Left renal cortex interstitium (tissue), 4 donors: ENCODE results near the gene HSD17B14. TPM values are rescaled to one million over a fixed set of nuclear protein-coding genes. Genes with fewer than 3 reads are reported as not detected.
A peak's percentile ranks its signal among the peaks of the same experiment; 100 is the strongest.

Source experiments
- DNase-seq, 4 donors: peaks; one replicate each; pipeline ENCODE4 v3.0.0-alpha.2; 2013; ENCODE audit warnings: low read depth in 4 of 4, low spot score in 2 of 4, missing footprints in 1 of 4
- polyA plus RNA-seq, 4 donors: library from polyadenylated mRNA; unstranded; fragments of 120-200 nt; gene quantifications; one replicate each; pipeline ENCODE4 v1.2.1, GENCODE V29; 2013; ENCODE audit not compliant: insufficient read length in 4 of 4

HSD17B14 gene
- polyA plus RNA-seq, 4 donors: 30.0 to 40.4 (median 36.2) TPM

- no peak for DNase-seq
Observed at GRCh38 chr19:48833977-48834376, 2.3 kb downstream of the HSD17B14 start.

- DNase-seq: no peak
Observed at GRCh38 chr19:48833049-48833448, 3.2 kb downstream of the HSD17B14 start.

- no peak for DNase-seq
Observed at GRCh38 chr19:48830965-48831364, 5.3 kb downstream of the HSD17B14 start.

- no peak for DNase-seq
Observed at GRCh38 chr19:48830088-48830487, 6.2 kb downstream of the HSD17B14 start.

- DNase-seq: no peak
Observed at GRCh38 chr19:48826606-48827020, 9.7 kb downstream of the HSD17B14 start.

- no peak for DNase-seq
Observed at GRCh38 chr19:48822514-48822913, 13.8 kb downstream of the HSD17B14 start.

- no peak for DNase-seq
Observed at GRCh38 chr19:48821633-48822032, 14.7 kb downstream of the HSD17B14 start.

- DNase-seq: no peak
Observed at GRCh38 chr19:48819366-48819816, 16.9 kb downstream of the HSD17B14 start.

GRCh38 chr19:48818234-48818820, 18.0 kb downstream of the HSD17B14 start:
- DNase-seq: no peak

- no peak for DNase-seq
Observed at GRCh38 chr19:48817585-48818124, 18.6 kb downstream of the HSD17B14 start.

GRCh38 chr19:48815870-48816501, 20.3 kb downstream of the HSD17B14 start:
- no peak for DNase-seq

GRCh38 chr19:48814895-48815294, 21.4 kb downstream of the HSD17B14 start:
- no peak for DNase-seq

GRCh38 chr19:48813123-48813913, 23.0 kb downstream of the HSD17B14 start:
- DNase-seq: no peak

- DNase-seq: peak in 2 of 4 donors; percentile 52 to 61
Observed at GRCh38 chr19:48812094-48812929, 24.0 kb downstream of the HSD17B14 start.

GRCh38 chr19:48810151-48810550, 26.1 kb downstream of the HSD17B14 start:
- DNase-seq: no peak

GRCh38 chr19:48807590-48808308, 28.5 kb downstream of the HSD17B14 start:
- no peak for DNase-seq

- no peak for DNase-seq
Observed at GRCh38 chr19:48806818-48807589, 29.3 kb downstream of the HSD17B14 start.

- peak in 1 of 4 donors; percentile 53 for DNase-seq
Observed at GRCh38 chr19:48806518-48806817, 29.8 kb downstream of the HSD17B14 start.

GRCh38 chr19:48805452-48805851, 30.8 kb downstream of the HSD17B14 start:
- no peak for DNase-seq
